ENCODE measurements around the gene SIPA1L2.
A peak's percentile ranks its signal among the peaks of the same experiment; 100 is the strongest.

SIPA1L2 gene, protein sequence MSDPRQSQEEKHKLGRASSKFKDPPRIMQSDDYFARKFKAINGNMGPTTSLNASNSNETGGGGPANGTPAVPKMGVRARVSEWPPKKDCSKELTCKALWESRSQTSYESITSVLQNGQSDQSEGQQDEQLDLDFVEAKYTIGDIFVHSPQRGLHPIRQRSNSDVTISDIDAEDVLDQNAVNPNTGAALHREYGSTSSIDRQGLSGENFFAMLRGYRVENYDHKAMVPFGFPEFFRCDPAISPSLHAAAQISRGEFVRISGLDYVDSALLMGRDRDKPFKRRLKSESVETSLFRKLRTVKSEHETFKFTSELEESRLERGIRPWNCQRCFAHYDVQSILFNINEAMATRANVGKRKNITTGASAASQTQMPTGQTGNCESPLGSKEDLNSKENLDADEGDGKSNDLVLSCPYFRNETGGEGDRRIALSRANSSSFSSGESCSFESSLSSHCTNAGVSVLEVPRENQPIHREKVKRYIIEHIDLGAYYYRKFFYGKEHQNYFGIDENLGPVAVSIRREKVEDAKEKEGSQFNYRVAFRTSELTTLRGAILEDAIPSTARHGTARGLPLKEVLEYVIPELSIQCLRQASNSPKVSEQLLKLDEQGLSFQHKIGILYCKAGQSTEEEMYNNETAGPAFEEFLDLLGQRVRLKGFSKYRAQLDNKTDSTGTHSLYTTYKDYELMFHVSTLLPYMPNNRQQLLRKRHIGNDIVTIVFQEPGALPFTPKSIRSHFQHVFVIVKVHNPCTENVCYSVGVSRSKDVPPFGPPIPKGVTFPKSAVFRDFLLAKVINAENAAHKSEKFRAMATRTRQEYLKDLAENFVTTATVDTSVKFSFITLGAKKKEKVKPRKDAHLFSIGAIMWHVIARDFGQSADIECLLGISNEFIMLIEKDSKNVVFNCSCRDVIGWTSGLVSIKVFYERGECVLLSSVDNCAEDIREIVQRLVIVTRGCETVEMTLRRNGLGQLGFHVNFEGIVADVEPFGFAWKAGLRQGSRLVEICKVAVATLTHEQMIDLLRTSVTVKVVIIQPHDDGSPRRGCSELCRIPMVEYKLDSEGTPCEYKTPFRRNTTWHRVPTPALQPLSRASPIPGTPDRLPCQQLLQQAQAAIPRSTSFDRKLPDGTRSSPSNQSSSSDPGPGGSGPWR (N-terminal part only)

DNA sequence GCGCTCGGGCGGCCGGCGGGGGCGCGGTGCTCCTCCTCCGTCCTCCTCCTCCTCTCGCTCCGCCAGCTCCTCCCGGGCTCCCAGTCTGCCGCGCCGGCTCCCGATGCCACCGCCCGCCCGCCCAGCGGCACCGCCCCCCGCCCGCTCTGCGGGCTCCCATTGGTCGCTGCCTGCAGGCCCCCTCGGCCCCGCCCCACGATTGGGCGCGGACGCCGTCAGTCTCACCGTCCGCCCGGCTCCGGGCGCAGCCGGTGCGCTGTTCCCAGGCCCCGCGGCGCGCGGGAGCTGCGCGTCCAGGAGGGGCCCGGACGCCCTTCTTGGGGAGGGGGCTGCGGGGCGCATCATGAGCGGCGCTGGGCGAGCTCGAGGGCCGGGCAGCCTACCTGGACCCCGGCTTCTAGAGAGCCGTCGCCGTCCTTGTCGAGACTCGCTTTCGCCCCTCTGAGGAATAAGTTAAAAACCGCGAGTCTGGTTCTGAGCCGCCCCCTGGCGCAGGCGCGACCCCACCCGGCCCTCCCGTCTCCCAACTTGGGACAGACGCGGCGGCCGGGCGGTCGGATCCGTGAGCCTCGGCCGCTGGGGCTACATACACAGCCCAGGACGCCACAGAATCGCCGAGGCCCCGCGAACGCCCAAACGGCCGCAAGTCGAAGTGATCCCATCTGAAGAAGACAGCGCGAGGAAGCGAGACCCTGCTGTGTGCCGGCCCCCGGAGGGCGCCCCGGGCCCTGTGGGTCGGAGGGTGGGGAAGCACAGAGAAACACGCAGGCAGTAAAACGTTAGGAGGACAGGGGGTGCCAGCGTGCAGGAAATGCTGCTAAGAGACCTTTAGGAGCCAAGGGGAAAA lies at the start of gene SIPA1L2:
Gene SIPA1L2 (minus strand): TSS at position 87 of the 847 bp plus-strand sequence. CDS start 114,794 bp downstream, outside the sequence.
- peak; percentile 85 to 92 for DNase-seq

DNA sequence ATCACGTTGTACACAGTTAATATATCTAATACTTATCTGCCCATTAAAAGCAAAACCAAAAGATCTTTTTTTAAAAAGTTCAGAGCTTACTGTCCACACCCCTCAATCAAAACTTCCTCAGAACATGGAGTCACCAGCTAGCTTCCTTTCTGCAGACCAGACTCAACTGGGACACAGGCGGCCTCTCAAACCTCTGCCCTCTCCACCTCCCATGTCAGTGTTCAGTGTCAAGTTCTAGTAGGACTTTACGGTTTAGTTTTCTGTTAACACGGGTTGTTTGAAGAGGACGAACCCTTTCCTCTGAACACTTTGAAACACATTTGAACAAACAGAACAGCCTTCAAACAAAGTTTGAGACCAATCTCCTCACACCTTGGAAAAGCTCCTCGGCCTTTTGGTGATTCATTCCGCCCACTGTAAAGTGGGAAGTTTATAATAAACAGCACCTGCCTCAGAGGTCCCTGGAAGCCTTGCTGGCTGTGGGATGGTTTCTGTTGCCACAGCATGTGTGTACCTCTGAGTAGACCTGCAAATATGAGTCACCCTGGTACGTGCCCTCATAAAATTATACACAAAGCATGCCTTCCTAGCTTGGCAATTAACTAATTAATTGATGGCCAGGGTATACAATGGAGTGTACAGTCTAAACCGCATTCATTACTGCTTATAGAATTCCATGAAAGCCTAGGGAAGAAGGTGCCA lies 48.4 kb upstream of the SIPA1L2 start:
- no peak for DNase-seq

DNA sequence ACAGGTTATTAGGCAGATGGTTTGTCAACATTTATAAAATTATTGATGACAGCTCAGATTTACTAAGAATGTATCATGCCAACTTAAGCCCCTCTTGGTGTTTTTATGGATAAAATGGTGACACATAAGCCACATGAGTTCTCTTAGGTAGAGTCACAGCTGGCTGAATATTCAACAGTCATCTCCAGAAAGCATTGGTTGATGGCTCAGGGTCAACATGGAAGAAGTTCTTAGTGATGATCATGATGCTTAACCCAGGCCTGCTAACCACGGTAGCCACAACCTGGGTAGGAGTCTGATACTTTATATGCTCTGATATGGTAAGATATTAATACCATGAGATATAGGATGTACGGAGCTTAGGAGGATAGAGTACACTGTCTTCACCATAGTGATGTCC lies 46.4 kb upstream of the SIPA1L2 start:
- DNase-seq: no peak

DNA sequence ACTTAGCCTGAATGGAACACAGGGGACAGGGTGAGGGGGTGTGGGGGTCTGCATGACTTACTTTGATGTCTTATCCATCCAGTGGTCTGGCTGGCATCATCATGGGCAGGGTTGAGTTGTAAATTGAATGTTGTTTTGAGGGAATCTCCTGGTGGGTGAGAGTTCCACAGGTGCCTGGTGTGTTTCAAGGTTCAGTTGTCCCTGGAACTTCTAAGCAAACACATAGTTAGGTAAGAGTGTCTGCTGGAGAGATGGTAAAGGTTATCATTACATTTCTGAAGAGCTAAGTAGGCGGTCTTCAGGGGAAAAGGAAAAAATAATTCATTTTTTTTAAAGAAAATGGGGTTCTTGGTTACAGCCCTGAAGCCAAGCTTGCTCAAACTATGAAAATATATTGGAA lies 46.0 kb upstream of the SIPA1L2 start:
- no peak for DNase-seq

DNA sequence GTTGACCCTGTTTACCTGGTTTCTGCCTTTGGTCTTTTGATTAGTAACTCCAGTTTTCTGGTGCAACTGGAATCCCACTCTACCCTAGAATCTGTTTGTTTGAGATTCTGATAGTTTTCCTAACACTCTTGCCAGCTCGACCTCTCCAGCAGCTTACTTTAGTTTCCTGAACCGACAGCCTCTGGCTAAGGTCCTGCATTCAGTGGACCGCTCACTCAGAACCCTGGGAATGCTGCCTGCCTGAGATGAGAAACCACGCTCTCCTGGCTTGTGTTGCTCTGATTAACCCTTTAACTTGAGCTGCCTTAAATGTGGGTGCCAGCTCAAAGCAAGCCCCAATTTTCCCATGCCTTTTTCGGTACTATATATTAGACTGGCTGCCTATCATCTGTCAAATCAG lies 45.3 kb upstream of the SIPA1L2 start:
- no peak for DNase-seq

DNA sequence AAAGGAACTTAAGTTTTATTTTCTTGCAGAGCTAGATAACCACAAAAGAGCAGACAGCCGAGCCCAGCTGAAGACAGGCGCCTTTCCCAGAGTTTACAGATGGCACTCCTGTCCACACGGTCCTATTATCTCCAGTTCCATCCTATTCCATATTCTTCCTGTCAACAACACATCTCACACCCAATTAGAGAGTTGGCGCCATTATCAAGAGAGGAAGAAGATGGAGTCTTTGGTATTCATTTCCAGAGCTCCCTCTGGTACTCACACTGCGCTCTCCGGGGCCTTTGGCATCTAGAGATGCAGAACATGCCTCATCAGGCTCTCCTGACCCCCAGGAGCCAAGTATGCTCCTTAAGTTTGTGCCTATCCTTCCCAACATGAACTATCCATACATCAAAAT lies 43.3 kb upstream of the SIPA1L2 start:
- no peak for DNase-seq

DNA sequence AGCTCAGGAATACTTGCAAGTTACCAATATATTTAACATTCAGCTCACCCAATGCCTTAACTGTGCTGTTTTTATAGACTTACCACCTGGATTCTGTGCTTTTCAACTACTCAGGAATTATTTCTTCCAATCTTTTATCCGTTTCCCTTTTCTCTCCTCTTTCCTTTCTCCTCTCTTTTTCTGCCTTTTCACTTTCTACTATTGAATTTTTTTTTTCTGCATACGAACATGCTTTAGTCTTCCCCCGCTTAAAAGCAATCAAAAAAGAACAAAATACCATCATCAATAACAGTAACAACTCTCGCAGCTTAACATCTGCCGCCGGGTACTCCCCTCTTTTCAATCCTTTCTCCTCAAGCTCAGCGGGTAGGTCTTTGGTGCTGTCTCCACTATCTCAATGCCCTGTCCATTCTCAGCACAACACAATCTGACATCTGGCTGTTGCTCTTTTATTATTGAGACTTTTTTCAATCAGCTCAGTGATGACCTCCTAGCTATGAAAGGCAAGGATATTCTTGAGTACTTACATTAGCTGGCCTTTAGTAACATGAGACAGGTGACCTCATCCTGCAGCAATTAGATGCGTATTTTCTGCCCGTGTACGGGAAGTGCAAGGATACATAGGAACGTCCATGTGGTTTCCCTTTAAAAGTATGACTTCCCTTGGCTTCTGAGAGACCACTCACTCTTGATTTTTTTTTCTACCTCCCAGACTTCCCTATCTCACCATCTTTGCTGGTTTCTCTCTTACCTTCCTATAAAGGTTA lies 40.2 kb upstream of the SIPA1L2 start:
- no peak for DNase-seq

DNA sequence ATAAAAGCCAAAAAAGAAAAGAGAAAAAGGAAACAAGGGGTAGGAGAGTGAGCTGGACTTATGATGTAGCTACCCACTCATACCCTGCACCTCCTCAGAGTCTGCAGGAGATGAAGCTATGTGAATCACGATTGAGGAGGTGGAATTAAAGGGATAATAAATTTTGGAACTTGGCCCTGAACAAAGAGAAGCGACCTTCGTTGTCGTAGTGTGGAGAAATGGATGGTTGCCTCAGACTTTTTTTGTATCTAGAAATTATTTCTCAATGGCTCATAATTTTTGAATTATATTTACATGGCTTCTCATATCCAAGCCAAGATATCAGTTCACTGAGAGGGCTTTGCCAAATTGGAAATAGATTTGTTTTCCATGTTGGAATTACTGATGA lies 37.8 kb upstream of the SIPA1L2 start:
- no peak for DNase-seq

DNA sequence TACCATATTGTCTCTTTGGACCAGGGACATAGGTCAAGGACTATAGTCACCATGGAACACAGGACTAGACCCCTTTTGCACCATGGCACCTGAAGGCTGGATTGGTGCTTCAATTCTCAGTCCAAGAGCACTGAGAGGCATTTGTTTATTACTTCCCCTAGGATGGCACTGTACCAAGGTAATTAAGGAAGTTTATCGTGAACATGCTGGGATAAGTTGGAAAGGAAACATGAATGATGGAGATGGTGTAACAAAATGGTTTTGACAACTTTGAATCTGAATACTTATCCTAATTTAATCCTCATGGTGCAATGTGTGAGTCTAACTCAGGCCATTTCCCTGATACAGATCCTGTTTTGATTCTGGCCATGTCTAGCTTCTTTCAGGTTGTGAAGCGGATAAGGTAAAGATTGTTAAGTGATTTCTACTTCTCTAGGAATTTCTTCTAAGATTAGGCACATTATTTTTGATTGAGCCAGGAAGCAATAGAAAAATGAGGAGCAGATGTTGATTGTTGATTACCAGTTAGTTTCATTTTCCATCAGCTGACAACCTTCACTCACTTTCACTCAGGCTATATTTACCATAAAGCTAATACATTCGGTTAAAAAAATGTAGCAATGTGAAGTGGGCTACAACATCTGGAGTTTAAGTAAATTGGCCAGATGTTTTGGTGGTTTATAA lies 37.3 kb upstream of the SIPA1L2 start:
- DNase-seq: no peak

DNA sequence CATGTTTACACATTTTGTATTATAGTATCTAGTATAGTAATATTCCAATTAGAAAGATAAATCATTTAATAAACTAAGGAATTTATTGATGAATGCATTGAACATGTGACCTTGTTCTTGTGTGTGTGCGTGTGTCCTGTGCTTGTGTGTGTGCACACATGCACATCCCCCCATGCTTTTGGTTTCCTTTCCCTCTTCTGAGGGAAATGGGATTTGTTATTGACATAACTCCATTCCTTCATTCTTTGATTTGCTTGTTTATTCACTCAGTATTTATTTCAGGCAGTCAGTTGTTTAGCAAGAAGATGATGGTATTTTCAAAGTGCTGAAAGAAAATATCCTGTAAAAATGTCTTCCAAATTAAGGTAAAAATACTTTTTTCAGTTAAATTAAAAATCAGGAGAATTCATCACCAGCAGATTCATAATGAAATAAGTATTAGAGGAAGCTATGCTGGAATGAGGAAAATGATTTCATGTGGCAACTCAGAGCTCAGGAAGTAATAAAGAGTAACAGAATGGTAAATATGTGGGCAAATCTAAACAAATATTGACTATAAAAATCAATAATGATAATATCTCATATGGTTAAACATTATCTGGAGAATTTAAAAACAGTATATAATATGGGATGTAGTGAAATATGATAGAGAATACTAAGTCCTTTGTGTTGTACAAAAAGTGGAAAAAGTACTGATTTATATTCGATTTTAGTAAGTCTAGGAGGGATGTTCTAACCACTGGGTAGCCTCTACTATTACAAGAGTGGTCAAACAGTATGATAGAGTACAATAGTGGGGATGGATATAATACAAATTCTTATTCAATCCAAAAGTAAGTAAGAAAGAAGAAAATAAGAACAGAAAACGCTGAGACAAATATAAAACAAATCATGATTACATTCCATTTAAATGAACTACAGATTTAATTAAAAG lies 35.2 kb upstream of the SIPA1L2 start:
- DNase-seq: no peak

DNA sequence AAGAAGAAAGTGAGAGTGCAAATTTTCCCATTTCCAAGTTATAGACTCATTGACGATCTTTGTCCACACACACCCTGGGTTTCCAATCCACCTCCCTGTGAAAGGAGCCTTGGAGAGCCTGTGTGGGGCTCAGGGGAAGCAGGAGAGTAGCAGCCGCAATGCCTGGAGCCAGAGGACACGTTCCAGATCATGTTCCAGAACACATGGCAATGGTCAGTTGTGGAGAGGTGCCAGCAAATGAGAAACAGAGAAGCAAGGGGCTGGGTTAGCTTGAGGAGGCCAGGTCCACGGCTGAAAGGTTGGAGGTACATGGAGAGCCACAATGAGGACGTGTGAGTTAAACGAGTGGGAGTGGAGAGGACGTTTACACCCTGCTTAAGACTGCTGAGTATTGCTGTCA lies 33.0 kb upstream of the SIPA1L2 start:
- DNase-seq: no peak

DNA sequence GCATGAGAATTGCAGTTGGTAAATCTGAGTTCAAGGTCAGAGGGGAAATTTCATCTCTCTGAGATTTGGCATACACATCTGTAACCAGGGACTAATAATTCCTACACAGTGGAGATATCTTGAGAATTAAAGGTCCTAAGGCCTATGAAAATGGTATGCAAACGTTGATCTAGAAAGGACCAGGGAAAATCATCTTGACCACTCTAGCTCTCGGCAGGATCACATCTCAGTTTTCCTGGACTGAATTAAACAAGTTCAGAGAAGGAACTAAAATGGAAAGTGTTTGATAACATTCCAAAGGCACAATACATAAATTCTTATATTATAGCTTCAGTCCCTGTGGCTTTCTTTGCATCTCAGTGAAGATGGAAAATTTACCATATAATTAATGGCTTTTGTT lies 28.5 kb upstream of the SIPA1L2 start:
- no peak for DNase-seq

DNA sequence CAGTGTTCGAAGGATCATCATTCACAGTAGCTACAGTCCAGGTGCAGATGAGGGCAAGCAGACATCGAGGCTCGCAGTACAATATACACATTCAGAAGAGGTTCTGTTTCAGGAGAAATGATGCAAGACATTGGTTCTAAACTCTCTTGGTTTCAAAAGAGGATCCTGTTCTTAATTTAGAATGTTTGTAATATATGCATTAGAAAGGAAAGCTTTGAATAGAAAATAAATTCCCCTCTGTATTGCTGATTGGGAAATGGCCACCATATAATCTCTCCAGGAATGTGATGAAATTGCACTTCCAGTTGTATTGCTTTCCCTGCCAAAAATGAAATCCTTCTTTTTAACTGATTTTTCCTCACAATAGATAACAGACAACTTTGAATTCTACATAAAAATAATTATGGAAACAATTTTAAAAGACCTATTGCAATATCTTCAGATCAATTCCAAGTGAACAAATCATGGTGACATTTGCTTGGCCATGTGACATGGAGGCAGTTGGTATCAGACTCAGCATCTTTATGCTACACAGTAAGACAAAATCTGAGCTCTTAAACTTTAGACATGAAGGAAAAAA lies 27.6 kb upstream of the SIPA1L2 start:
- no peak for DNase-seq

DNA sequence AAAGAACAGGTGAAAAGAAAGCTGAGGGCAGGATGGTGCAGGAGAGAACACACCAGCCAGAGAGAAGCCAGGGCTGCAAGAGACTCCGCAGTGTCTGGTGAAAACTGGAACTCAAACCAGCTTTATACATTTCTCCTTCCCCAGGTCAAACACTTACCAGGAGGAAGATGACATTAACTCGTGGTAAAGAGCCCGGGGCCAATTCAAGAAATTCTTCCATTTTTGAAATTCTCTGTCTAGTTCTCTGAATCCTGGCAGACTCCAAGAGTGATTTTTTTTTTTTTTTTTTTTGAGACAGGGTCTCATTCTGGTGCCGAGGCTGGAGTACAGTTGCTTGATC lies 25.8 kb upstream of the SIPA1L2 start:
- no peak for DNase-seq

DNA sequence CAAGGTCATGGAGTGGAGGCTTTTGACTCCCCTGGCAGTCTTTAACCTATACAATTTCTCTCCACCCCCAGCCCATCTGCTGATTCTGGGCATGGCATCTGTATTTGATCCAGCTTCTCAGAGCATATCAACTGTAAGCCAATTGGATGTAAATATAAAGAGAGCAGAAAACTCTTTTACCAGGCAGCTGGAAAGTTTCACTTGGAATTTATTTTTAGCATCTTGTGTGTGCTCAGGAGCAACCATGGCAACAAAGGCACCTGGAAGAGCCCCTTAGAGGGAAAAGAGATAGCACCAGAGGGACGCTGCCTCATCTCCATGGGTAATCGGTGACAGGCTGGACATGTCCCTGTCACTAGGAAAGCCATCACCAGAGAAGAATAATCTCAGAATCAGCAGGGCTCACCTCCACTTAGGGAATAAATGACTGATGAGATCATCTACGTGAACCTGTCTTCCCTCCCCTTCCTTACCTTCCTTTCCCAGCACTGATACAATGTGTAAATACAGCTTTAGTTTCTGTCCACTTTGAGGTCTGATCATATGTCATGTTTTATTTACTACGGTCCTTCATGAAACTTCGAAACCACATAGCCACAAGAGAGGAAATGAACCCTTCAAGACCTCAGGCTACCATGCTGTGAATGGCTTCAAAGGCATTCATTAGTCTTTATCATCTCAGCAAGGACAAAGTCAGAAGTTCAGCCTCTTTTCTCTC lies 25.3 kb upstream of the SIPA1L2 start:
- peak in 1 of 2 experiments; percentile 62 for DNase-seq

DNA sequence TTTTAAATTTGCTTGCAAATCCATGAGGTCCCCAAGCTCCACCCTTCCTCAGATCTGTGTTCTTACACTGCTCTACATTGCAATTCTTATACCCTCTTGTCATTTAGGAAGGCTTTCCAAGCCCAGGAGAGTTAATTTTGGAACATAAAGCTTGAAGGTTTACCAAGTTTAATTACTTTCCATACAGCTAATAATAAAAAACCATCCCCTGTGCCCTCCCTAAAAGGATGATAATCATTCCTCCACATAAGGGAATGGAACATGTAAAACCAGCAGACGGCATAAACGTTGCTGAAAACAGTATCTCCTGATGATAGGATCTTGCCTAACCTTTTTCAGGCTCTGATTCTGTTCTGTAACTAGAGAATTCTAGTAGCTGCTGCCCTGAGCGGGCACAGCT lies 23.9 kb upstream of the SIPA1L2 start:
- no peak for DNase-seq

DNA sequence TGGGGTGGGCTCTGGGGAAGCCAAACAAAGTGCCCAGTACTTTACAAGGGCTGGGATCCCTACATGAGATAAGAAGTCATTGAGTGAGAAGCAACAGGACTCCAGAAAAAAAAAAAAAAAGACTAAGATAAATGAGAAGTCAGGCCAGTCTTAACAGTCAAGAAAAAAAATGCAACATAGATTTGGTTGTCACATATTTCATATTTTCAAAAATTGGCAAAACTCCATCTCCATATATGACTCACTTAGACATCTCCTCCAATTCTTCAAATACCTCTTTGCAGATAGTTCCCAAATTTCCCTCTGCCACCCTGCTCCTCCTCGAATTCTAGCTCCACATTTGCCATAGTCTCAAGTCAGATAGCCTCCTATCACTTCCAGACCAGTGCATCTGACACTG lies 20.9 kb upstream of the SIPA1L2 start:
- DNase-seq: no peak

DNA sequence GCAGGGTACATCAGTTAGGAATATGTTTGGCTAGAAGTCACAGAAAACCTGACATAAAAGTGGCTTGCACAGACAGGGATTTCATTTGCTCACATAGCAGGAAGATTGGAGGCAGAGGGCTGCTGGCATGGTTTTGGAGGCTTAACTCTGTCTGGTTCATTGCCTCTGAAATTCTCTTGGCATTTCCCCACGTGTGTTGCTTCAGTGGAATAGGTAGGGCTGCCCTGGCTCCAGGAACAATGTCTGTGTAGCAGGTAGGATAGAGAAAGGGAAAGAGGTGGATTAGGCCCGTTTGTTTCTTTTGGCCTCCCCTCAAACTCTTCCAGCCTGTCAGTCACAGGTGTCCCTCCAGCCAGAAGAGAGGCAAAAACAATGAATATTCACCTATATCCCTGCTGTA lies 20.5 kb upstream of the SIPA1L2 start:
- DNase-seq: no peak
